GM21529 (cell line): ENCODE measurements around the gene DGKB.

Experiments
- ATAC-seq: cut with Tn5 transposase; IDR thresholded peaks from one replicate; pipeline ENCODE4 v1.9.1; 2021; ENCODE audit not compliant: unreplicated experiment

Gene DGKB

GRCh38 chr7:14407246-14408015 lies 495.1 kb downstream of the DGKB start:
- ATAC-seq = no peak

GRCh38 chr7:14403587-14403986 lies 499.0 kb downstream of the DGKB start:
- ATAC-seq = no peak

- ATAC-seq = no peak
These were observed 502.3 kb downstream of the DGKB start for GRCh38 chr7:14400271-14400670.

GRCh38 chr7:14398526-14398925 lies 504.0 kb downstream of the DGKB start:
- ATAC-seq = no peak

- ATAC-seq = no peak
These were observed 506.7 kb downstream of the DGKB start for GRCh38 chr7:14395860-14396259.

- ATAC-seq = no peak
These were observed 507.8 kb downstream of the DGKB start for GRCh38 chr7:14394786-14395185.

- ATAC-seq = no peak
These were observed 513.0 kb downstream of the DGKB start for GRCh38 chr7:14389595-14389994.

- no peak for ATAC-seq
These were observed 513.4 kb downstream of the DGKB start for GRCh38 chr7:14389181-14389591.

GRCh38 chr7:14385074-14385473 lies 517.5 kb downstream of the DGKB start:
- ATAC-seq = no peak

GRCh38 chr7:14381936-14382335 lies 520.6 kb downstream of the DGKB start:
- ATAC-seq = no peak

- no peak for ATAC-seq
These were observed 521.2 kb downstream of the DGKB start for GRCh38 chr7:14381306-14381705.

GRCh38 chr7:14380881-14381280 lies 521.7 kb downstream of the DGKB start:
- ATAC-seq = no peak

GRCh38 chr7:14377646-14378266 lies 524.8 kb downstream of the DGKB start:
- no peak for ATAC-seq

- no peak for ATAC-seq
These were observed 525.8 kb downstream of the DGKB start for GRCh38 chr7:14376711-14377110.

- ATAC-seq = no peak
These were observed 526.6 kb downstream of the DGKB start for GRCh38 chr7:14375998-14376397.

- no peak for ATAC-seq
These were observed 528.2 kb downstream of the DGKB start for GRCh38 chr7:14374336-14374735.

GRCh38 chr7:14368285-14368684 lies 534.3 kb downstream of the DGKB start:
- no peak for ATAC-seq

- no peak for ATAC-seq
These were observed 551.4 kb downstream of the DGKB start for GRCh38 chr7:14351167-14351566.

GRCh38 chr7:14341200-14341775 lies 561.3 kb downstream of the DGKB start:
- no peak for ATAC-seq

- no peak for ATAC-seq
These were observed 562.0 kb downstream of the DGKB start for GRCh38 chr7:14340393-14341074.

- ATAC-seq = no peak
These were observed 562.7 kb downstream of the DGKB start for GRCh38 chr7:14339861-14340260.

- no peak for ATAC-seq
These were observed 566.3 kb downstream of the DGKB start for GRCh38 chr7:14336256-14336655.
